ENCODE data around the gene RPS6KB1.

- no peak for TF ChIP-seq CTCF (IDR thresholded peaks at IDR 0.05)
- no peak for TF ChIP-seq POLR2A (IDR thresholded peaks at IDR 0.05)
These were observed 20.6 kb upstream of the RPS6KB1 start for GRCh38 chr17:59872351-59872750.
